MM.1S (cell line): ENCODE measurements around the gene CIROP.

ENCODE experiments used
- DNase-seq: peaks from one replicate; pipeline ENCODE4 v3.0.0-alpha.2; 2015
- H2AFZ ChIP-seq: fragments of 300-600 bp; sonication (generic); 2 replicates; pipeline ENCODE4 v1.6.0; 2016; ENCODE audit warnings: antibody characterized with exemption, low read length
- H3F3A ChIP-seq: fragments of 300-600 bp; sonication (generic); 2 replicates; pipeline ENCODE4 v1.6.1; 2016; ENCODE audit warnings: mild to moderate bottlenecking, antibody characterized with exemption, low read length, moderate library complexity, mixed read lengths; ENCODE audit not compliant: insufficient read depth
- H3K27ac ChIP-seq: fragments of 300-600 bp; sonication (generic); 2 replicates; pipeline ENCODE4 v1.5.1; 2016; ENCODE audit warnings: mild to moderate bottlenecking, low read length
- H3K27me3 ChIP-seq: fragments of 300-600 bp; sonication (generic); replicated peaks from 2 replicates; pipeline ENCODE4 v1.6.0; 2016; ENCODE audit warnings: low read length; ENCODE audit not compliant: insufficient read depth
- H3K36me3 ChIP-seq: fragments of 300-600 bp; sonication (generic); replicated peaks from 2 replicates; pipeline ENCODE4 v1.6.1; 2016; ENCODE audit warnings: mild to moderate bottlenecking, low read length, mixed read lengths; ENCODE audit not compliant: insufficient read depth
- H3K4me1 ChIP-seq: fragments of 300-600 bp; sonication (generic); 2 replicates; pipeline ENCODE4 v1.6.1; 2016; ENCODE audit warnings: low read length, mixed read lengths
- H3K4me2 ChIP-seq: fragments of 300-600 bp; sonication (generic); 2 replicates; pipeline ENCODE4 v1.6.0; 2016; ENCODE audit warnings: low read depth, low read length
- H3K4me3 ChIP-seq: fragments of 300-600 bp; sonication (generic); 2 replicates; pipeline ENCODE4 v1.5.1; 2016; ENCODE audit warnings: low read length, mixed read lengths
- H3K79me2 ChIP-seq: fragments of 300-600 bp; sonication (generic); 2 replicates; pipeline ENCODE4 v1.6.1; 2016; ENCODE audit warnings: mixed run types, low read length, mixed read lengths
- H3K9ac ChIP-seq: fragments of 300-600 bp; sonication (generic); 2 replicates; pipeline ENCODE4 v1.6.1; 2016; ENCODE audit warnings: low read length, mixed read lengths
- H3K9me2 ChIP-seq: fragments of 300-600 bp; sonication (generic); replicated peaks from 2 replicates; pipeline ENCODE4 v1.6.1; 2016; ENCODE audit warnings: mild to moderate bottlenecking, low read length, mixed read lengths; ENCODE audit not compliant: insufficient read depth
- H3K9me3 ChIP-seq: fragments of 300-600 bp; sonication (generic); replicated peaks from 2 replicates; pipeline ENCODE4 v1.6.1; 2016; ENCODE audit warnings: mild to moderate bottlenecking, low read length, mixed read lengths; ENCODE audit not compliant: insufficient read depth
- H4K20me1 ChIP-seq: fragments of 300-600 bp; sonication (generic); 2 replicates; pipeline ENCODE4 v1.6.1; 2016; ENCODE audit warnings: mild to moderate bottlenecking, low read length, moderate library complexity, mixed read lengths; ENCODE audit not compliant: insufficient read depth
- CTCF ChIP-seq: fragments of 300-600 bp; sonication (generic); IDR thresholded peaks from 2 replicates; pipeline ENCODE4 v1.5.1; 2016; ENCODE audit warnings: antibody characterized with exemption, low read length, mixed read lengths
- EZH2 ChIP-seq: fragments of 300-600 bp; sonication (generic); optimal IDR thresholded peaks from 2 replicates; pipeline ENCODE3; 2017; ENCODE audit warnings: low read depth, mild to moderate bottlenecking, antibody characterized with exemption, low read length, mixed read lengths
- EZH2phosphoT487 ChIP-seq: fragments of 300-600 bp; sonication (generic); IDR thresholded peaks from 2 replicates; pipeline ENCODE4 v1.6.1; 2018; ENCODE audit warnings: antibody characterized with exemption, low read length

Gene CIROP

DNA sequence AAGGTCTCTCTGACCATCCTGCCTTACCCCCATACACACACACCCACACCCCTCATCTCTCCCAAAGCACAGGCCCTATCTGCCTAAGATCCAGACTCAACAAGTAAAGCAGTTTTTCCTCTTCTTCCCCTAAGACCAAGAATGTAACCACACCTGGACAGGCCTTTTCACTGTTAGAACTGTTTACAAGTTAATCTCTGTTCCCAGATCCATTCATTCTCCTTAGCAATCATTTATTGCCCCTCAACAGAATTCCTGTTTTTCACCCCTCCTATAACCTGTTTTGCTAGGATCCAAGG is 1.9 kb upstream of the CIROP start:
- Histone ChIP-seq H3K9ac (no peak overlapping the region), H3K9me3 (no peaks in the 10 kb centered on the region), H3K4me2 (peak overlapping the region; percentile 51; the same call in 1 of the 2 replicates), H3K79me2 (no peaks in the 10 kb centered on the region), H3K27me3 (no peaks in the 10 kb centered on the region), H3F3A (no peaks in the 10 kb centered on the region), H3K4me3 (no peak overlapping the region), H3K27ac (peak overlapping the region; percentile 28; the same call in 1 of the 2 replicates), H3K4me1 (peaks cover 9% of the 10 kb centered on the region), H4K20me1 (no peaks in the 10 kb centered on the region), H2AFZ (no peak overlapping the region), H3K36me3 (no peaks in the 10 kb centered on the region), H3K9me2 (no peaks in the 10 kb centered on the region)
- TF ChIP-seq EZH2phosphoT487 (no peak), EZH2 (no peak), CTCF (no peak)
- DNase-seq: no peak

DNA sequence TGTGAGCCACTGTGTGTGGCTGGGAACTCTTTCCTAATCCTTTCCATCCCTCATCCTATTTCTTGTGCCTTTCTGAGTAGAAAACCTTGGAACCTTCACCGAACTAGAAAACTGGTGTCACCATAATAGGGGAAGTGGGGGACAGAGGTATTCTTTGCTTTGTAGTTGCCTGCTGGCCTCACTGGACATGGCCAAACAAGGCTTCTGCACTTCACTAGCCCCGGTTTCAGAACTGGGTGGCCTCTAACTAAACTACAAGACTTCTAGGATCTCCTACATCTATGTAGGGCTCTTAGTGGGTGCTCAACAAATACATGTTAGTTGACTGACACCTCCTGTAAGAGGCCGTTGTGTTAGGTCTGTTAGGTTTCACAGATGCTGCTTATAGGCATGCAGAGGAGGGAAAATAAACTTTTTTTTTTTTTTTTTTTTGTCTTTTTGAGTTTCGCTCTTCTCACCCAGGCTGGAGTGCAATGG is 597 bp upstream of the CIROP start:
- Histone ChIP-seq H3K4me1 (peaks cover 9% of the 10 kb centered on the region), H3K27me3 (no peaks in the 10 kb centered on the region), H3K4me3 (no peak overlapping the region), H3K4me2 (no peak overlapping the region), H3K36me3 (no peaks in the 10 kb centered on the region), H3K9me3 (no peaks in the 10 kb centered on the region), H3K9me2 (no peaks in the 10 kb centered on the region), H3F3A (no peaks in the 10 kb centered on the region), H3K79me2 (no peaks in the 10 kb centered on the region), H4K20me1 (no peaks in the 10 kb centered on the region), H3K9ac (no peak overlapping the region), H2AFZ (no peak overlapping the region), H3K27ac (no peak overlapping the region)
- TF ChIP-seq EZH2phosphoT487: no peak
- TF ChIP-seq CTCF: no peak
- TF ChIP-seq EZH2: no peak
- no peak for DNase-seq

DNA sequence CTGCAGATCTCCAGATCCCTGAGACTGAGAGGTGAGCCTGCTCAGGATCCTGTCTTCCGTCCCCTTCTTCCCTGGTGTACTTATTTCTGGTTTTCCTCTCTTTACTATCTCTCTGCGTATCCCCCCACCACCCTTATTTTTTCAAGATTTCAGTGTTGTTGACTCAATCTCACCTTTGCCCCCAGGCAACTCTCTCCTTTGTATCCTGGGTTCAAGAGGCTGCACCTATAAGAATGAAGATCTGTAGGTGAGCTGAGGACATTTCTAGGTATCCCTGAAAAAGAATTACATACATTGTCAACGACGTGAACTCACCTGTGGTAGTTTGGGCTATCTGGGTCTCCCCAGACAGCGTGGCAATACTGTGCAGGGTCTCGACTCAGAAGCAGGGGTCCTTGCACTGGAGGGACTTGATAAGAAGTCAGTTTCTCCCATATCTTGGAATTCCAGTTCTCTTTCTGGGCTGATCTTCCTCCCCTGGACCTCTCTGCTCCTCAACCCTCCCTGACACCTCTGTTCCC is 659 bp downstream of the CIROP start:
- Histone ChIP-seq H3K4me3 (no peak overlapping the region), H3F3A (no peaks in the 10 kb centered on the region), H3K79me2 (no peaks in the 10 kb centered on the region), H3K27ac (no peak overlapping the region), H3K4me2 (no peak overlapping the region), H3K9ac (no peak overlapping the region), H3K27me3 (no peaks in the 10 kb centered on the region), H3K9me3 (no peaks in the 10 kb centered on the region), H2AFZ (no peak overlapping the region), H4K20me1 (no peaks in the 10 kb centered on the region), H3K36me3 (no peaks in the 10 kb centered on the region), H3K9me2 (no peaks in the 10 kb centered on the region), H3K4me1 (peaks cover 9% of the 10 kb centered on the region)
- TF ChIP-seq EZH2 (no peak), EZH2phosphoT487 (no peak), CTCF (no peak)
- no peak for DNase-seq
